A549 (cell line): ENCODE measurements around the gene ACBD6. TPM values are rescaled to one million over a fixed set of nuclear protein-coding genes. Genes with fewer than 3 reads are reported as not detected.

Source experiments
- ATAC-seq, 2 experiments: fragments of 200-7000 bp in 1 of 2; fragments of >200 bp in 1 of 2; cut with Nextera tagmentation in 1 of 2; cut with Tn5 transposase in 1 of 2; 3 replicates each; pipeline versions ENCODE4 v1.8.0 to v1.9.1; 2018 to 2020; ENCODE audit warnings: mild to moderate bottlenecking in 1 of 2, moderate library complexity in 1 of 2
- CTCF ChIA-PET: fragments of 300-600 bp; sonication (Branson Sonifier 250); formaldehyde crosslinking; extraction: SDS; loops from one replicate; lab custom pipeline; 2021; ENCODE audit warnings: antibody characterized with exemption, inconsistent platforms; lab: Yijun Ruan, JAX
- POLR2A ChIA-PET: fragments of 350-600 bp; formaldehyde crosslinking; extraction: SDS; loops from one replicate; lab custom pipeline; 2021; ENCODE audit warnings: antibody characterized with exemption, inconsistent platforms; lab: Yijun Ruan, JAX
- DNase-seq, 2 experiments: peaks; one replicate each; pipeline versions ENCODE4 v3.0.0 to v3.0.0-alpha.2; 2011 to 2016; ENCODE audit warnings: low read depth in 1 of 2, low spot score in 1 of 2
- FAIRE-seq: peaks from 2 replicates; lab custom pipeline; 2011; peaks lifted over from hg19 to GRCh38; lab: Jason Lieb, UNC
- H3K27ac ChIP-seq, 2 experiments: fragments of >200 bp; sonication (Bioruptor Twin); formaldehyde crosslinking; 3 replicates each; pipeline ENCODE4 v1.5.1; 2016 to 2017
- H3K4me1 ChIP-seq: fragments of >200 bp; sonication (Bioruptor Twin); formaldehyde crosslinking; 3 replicates; pipeline ENCODE4 v1.6.1; 2016
- H3K4me2 ChIP-seq: fragments of >200 bp; sonication (Bioruptor Twin); formaldehyde crosslinking; 3 replicates; pipeline ENCODE4 v1.6.1; 2016
- H3K4me3 ChIP-seq: fragments of >200 bp; sonication (Bioruptor Twin); formaldehyde crosslinking; 3 replicates; pipeline ENCODE4 v1.5.1; 2016
- H3K9me3 ChIP-seq: fragments of >200 bp; sonication (Bioruptor Twin); formaldehyde crosslinking; 3 replicates; pipeline ENCODE4 v1.6.1; 2016
- BHLHE40 ChIP-seq: IDR thresholded peaks from 2 replicates; pipeline ENCODE4 v1.6.1; 2012; ENCODE audit warnings: low read depth, low read length, inconsistent platforms
- CHD4 ChIP-seq: fragments of 200-600 bp; sonication (generic); IDR thresholded peaks from 2 replicates; pipeline ENCODE4 v1.6.1; 2016; ENCODE audit warnings: antibody characterized with exemption, mild to moderate bottlenecking, borderline replicate concordance
- GATA3 ChIP-seq: IDR thresholded peaks from 2 replicates; pipeline ENCODE4 v1.6.1; 2012; ENCODE audit warnings: borderline replicate concordance
- HOXA7 ChIP-seq: fragments of 250-450 bp; sonication (Bioruptor Pico); IDR thresholded peaks from 2 replicates; pipeline ENCODE4 v1.5.0; 2020; ENCODE audit warnings: mild to moderate bottlenecking, moderate library complexity
- HOXB13 ChIP-seq: fragments of 250-450 bp; sonication (Bioruptor Pico); IDR thresholded peaks from 2 replicates; pipeline ENCODE4 v1.5.0; 2020; ENCODE audit warnings: low read depth, mild to moderate bottlenecking, moderate library complexity
- HOXB5 ChIP-seq: fragments of 250-450 bp; sonication (Bioruptor Pico); IDR thresholded peaks from 2 replicates; pipeline ENCODE4 v1.5.0; 2020; ENCODE audit warnings: mild to moderate bottlenecking, moderate library complexity
- MAZ ChIP-seq: fragments of 150-350 bp; IDR thresholded peaks from 2 replicates; pipeline ENCODE4 v1.6.1; 2014; ENCODE audit warnings: antibody characterized with exemption, low read depth, low read length, borderline replicate concordance
- MYC ChIP-seq: IDR thresholded peaks from 2 replicates; pipeline ENCODE4 v1.6.1; 2012; ENCODE audit warnings: mild to moderate bottlenecking, inconsistent platforms, low read length, improper control_type of control experiment, borderline replicate concordance
- NFE2L2 ChIP-seq: fragments of 150-350 bp; conservative IDR thresholded peaks from 2 replicates; pipeline ENCODE4 v1.6.1; 2014; ENCODE audit warnings: low read length
- NPAS2 ChIP-seq: fragments of 250-450 bp; sonication (Bioruptor Pico); IDR thresholded peaks from 2 replicates; pipeline ENCODE4 v1.8.0; 2022; ENCODE audit warnings: mild to moderate bottlenecking, moderate library complexity, borderline replicate concordance
- NR3C1 ChIP-seq: fragments of >200 bp; sonication (Bioruptor Twin); formaldehyde crosslinking; IDR thresholded peaks from 3 replicates; pipeline ENCODE4 v1.6.1; 2017
- POLR2A ChIP-seq: IDR thresholded peaks from 2 replicates; pipeline ENCODE4 v1.6.1; 2012; ENCODE audit warnings: mild to moderate bottlenecking, low read length
- RFX5 ChIP-seq: fragments of 450-650 bp; IDR thresholded peaks from 2 replicates; pipeline ENCODE4 v1.7.1; 2014; ENCODE audit warnings: antibody characterized with exemption, mild to moderate bottlenecking, moderate library complexity
- SMC3 ChIP-seq: fragments of >200 bp; sonication (Bioruptor Twin); formaldehyde crosslinking; IDR thresholded peaks from 3 replicates; pipeline ENCODE4 v1.6.1; 2018; ENCODE audit warnings: inconsistent platforms
- ZC3H11A ChIP-seq: fragments of 450-650 bp; IDR thresholded peaks from 2 replicates; pipeline ENCODE4 v1.6.1; 2014; ENCODE audit warnings: antibody characterized with exemption, mild to moderate bottlenecking
- ZSCAN20 ChIP-seq: fragments of 250-450 bp; sonication (Bioruptor Pico); IDR thresholded peaks from 2 replicates; pipeline ENCODE4 v1.8.0; 2022; ENCODE audit warnings: mild to moderate bottlenecking, moderate library complexity
- WGBS: methylation state at CpG from one replicate; pipeline ENCODE4 v1.1.6; 2017; ENCODE audit errors: missing lambda C conversion rate; 5-methylcytosine and 5-hydroxymethylcytosine counted together
- polyA plus RNA-seq, 4 experiments: library from polyadenylated mRNA; depleted of rRNA in 3 of 4; stranded (reverse); fragments of >200 nt; fragmentation: RNase III in 1 of 4; extraction: RNeasy Plus Mini Kit Qiagen cat#74134 plus additional on column Dnase treatment in 1 of 4; gene quantifications; 2 replicates in 3 of 4; 3 replicates in 1 of 4; pipeline ENCODE4 v1.2.3, GENCODE V29; 2011 to 2017
- TF ChIP-seq, protein P1 (sequence below): fragments of >200 bp; sonication (Bioruptor Twin); formaldehyde crosslinking; IDR thresholded peaks from 3 replicates; pipeline ENCODE4 v1.5.1; 2016
- TF ChIP-seq, protein P2 (sequence below): fragments of 200-600 bp; sonication (generic); IDR thresholded peaks from 2 replicates; pipeline ENCODE4 v1.6.1; 2016; ENCODE audit warnings: antibody characterized with exemption, mild to moderate bottlenecking, moderate library complexity
- TF ChIP-seq, protein P3 (sequence below): fragments of >200 bp; sonication (Bioruptor Twin); formaldehyde crosslinking; IDR thresholded peaks from 3 replicates; pipeline ENCODE4 v1.6.1; 2016
- TF ChIP-seq, protein P4 (sequence below): IDR thresholded peaks from 2 replicates; pipeline ENCODE4 v1.6.1; 2012; ENCODE audit warnings: low read depth, borderline replicate concordance
- TF ChIP-seq, protein P5 (sequence below): fragments of >200 bp; sonication (Bioruptor Twin); formaldehyde crosslinking; IDR thresholded peaks from 2 replicates; pipeline ENCODE4 v1.6.1; 2016
- TF ChIP-seq, protein P6 (sequence below): IDR thresholded peaks from 2 replicates; pipeline ENCODE4 v1.6.1; 2012

ACBD6 gene
- polyA plus RNA-seq, 2 of the 4 experiments (the other 2 are of a cell fraction) = 61.4 to 91.3 TPM

DNA sequence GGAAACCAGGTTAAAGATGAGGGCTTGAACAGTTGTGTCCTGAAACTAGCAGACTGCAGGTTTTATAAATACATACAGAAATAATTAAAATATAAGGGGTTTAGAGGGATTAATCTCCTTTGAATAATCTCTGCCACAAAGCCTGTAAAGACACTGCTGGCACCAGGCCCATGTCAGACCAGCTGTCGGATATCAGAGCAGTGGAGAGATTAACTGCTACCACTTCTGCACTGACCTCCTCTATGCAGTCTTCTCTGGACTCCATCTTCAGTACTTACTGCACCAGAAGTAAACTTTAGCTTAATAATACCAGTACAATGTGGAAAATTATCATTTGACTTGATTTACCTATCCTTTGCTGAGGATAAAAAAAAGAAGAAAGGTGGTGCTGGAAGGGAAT is 143.7 kb downstream of the ACBD6 start:
- WGBS = 89% methylated on average over 1 of the region's 1 CpG
- no peak for ATAC-seq
- peaks cover 9% of the 10 kb centered on the region for H3K4me1 ChIP-seq

DNA sequence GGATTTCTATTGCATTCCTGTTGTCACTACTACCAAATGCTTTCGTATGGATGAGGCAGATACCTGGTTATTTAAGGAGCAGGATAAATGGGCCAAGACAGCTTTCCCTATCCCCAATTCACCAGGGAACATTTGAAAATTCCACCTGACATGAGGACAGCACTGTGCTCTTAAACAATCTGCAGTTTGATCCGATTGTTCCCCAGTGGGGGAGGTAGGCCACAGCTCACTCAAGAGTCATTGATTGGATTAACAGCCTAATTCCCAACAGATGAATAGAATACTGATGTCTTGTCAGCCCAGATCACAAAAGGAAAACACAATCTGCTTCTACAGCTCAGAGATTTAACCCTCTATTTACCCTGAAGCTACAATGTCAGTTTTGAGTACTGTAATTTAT is 148.4 kb downstream of the ACBD6 start:
- Histone ChIP-seq H3K4me3 (no peak overlapping the region), H3K4me1 (no peaks in the 10 kb centered on the region), H3K27ac (no peak overlapping the region), H3K4me2 (no peak overlapping the region), H3K9me3 (no peaks in the 10 kb centered on the region)
- no peak for TF ChIP-seq HOXB13 (CRISPR knock-in tag)
- TF ChIP-seq ZC3H11A = no peak
- no peak for TF ChIP-seq NFE2L2
- TF ChIP-seq NPAS2 (CRISPR knock-in tag) = no peak
- TF ChIP-seq, protein P1, sequence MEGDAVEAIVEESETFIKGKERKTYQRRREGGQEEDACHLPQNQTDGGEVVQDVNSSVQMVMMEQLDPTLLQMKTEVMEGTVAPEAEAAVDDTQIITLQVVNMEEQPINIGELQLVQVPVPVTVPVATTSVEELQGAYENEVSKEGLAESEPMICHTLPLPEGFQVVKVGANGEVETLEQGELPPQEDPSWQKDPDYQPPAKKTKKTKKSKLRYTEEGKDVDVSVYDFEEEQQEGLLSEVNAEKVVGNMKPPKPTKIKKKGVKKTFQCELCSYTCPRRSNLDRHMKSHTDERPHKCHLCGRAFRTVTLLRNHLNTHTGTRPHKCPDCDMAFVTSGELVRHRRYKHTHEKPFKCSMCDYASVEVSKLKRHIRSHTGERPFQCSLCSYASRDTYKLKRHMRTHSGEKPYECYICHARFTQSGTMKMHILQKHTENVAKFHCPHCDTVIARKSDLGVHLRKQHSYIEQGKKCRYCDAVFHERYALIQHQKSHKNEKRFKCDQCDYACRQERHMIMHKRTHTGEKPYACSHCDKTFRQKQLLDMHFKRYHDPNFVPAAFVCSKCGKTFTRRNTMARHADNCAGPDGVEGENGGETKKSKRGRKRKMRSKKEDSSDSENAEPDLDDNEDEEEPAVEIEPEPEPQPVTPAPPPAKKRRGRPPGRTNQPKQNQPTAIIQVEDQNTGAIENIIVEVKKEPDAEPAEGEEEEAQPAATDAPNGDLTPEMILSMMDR = no peak
- TF ChIP-seq, protein P2, sequence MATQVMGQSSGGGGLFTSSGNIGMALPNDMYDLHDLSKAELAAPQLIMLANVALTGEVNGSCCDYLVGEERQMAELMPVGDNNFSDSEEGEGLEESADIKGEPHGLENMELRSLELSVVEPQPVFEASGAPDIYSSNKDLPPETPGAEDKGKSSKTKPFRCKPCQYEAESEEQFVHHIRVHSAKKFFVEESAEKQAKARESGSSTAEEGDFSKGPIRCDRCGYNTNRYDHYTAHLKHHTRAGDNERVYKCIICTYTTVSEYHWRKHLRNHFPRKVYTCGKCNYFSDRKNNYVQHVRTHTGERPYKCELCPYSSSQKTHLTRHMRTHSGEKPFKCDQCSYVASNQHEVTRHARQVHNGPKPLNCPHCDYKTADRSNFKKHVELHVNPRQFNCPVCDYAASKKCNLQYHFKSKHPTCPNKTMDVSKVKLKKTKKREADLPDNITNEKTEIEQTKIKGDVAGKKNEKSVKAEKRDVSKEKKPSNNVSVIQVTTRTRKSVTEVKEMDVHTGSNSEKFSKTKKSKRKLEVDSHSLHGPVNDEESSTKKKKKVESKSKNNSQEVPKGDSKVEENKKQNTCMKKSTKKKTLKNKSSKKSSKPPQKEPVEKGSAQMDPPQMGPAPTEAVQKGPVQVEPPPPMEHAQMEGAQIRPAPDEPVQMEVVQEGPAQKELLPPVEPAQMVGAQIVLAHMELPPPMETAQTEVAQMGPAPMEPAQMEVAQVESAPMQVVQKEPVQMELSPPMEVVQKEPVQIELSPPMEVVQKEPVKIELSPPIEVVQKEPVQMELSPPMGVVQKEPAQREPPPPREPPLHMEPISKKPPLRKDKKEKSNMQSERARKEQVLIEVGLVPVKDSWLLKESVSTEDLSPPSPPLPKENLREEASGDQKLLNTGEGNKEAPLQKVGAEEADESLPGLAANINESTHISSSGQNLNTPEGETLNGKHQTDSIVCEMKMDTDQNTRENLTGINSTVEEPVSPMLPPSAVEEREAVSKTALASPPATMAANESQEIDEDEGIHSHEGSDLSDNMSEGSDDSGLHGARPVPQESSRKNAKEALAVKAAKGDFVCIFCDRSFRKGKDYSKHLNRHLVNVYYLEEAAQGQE = no peak
- no peak for TF ChIP-seq RFX5
- no peak for TF ChIP-seq GATA3
- no peak for TF ChIP-seq MAZ
- TF ChIP-seq, protein P3, sequence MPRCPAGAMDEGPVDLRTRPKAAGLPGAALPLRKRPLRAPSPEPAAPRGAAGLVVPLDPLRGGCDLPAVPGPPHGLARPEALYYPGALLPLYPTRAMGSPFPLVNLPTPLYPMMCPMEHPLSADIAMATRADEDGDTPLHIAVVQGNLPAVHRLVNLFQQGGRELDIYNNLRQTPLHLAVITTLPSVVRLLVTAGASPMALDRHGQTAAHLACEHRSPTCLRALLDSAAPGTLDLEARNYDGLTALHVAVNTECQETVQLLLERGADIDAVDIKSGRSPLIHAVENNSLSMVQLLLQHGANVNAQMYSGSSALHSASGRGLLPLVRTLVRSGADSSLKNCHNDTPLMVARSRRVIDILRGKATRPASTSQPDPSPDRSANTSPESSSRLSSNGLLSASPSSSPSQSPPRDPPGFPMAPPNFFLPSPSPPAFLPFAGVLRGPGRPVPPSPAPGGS = no peak
- TF ChIP-seq POLR2A = no peak
- TF ChIP-seq, protein P4, sequence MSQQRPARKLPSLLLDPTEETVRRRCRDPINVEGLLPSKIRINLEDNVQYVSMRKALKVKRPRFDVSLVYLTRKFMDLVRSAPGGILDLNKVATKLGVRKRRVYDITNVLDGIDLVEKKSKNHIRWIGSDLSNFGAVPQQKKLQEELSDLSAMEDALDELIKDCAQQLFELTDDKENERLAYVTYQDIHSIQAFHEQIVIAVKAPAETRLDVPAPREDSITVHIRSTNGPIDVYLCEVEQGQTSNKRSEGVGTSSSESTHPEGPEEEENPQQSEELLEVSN = no peak
- no peak for TF ChIP-seq SMC3
- TF ChIP-seq, protein P5, sequence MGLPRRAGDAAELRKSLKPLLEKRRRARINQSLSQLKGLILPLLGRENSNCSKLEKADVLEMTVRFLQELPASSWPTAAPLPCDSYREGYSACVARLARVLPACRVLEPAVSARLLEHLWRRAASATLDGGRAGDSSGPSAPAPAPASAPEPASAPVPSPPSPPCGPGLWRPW = no peak
- no peak for TF ChIP-seq NR3C1
- CTCF ChIA-PET = no interaction called here
- ATAC-seq (no peak), DNase-seq (no peak), FAIRE-seq (no peak)
- POLR2A ChIA-PET = no interaction called here
- 90% methylated on average over 2 of the region's 2 CpGs for WGBS

More for the DNA sequence above, 143.7 kb downstream of the ACBD6 start:
- POLR2A ChIA-PET = no interaction called here
- DNase-seq = no peak
- H3K4me3 ChIP-seq = no peak overlapping the region
- CTCF ChIA-PET = no interaction called here
- no peak for TF ChIP-seq ZC3H11A
- TF ChIP-seq, protein P6, sequence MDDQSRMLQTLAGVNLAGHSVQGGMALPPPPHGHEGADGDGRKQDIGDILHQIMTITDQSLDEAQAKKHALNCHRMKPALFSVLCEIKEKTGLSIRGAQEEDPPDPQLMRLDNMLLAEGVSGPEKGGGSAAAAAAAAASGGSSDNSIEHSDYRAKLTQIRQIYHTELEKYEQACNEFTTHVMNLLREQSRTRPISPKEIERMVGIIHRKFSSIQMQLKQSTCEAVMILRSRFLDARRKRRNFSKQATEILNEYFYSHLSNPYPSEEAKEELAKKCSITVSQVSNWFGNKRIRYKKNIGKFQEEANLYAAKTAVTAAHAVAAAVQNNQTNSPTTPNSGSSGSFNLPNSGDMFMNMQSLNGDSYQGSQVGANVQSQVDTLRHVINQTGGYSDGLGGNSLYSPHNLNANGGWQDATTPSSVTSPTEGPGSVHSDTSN = no peak
- no peak for TF ChIP-seq HOXA7
- no peak for TF ChIP-seq ZSCAN20 (CRISPR knock-in tag)
- TF ChIP-seq MAZ = no peak
- TF ChIP-seq BHLHE40 = no peak
- TF ChIP-seq HOXB5 (CRISPR knock-in tag) = no peak
- TF ChIP-seq SMC3 = no peak
- TF ChIP-seq, protein P1 = no peak
- TF ChIP-seq CHD4 = no peak
- TF ChIP-seq MYC = no peak
- H3K27ac ChIP-seq = no peak overlapping the region
- no peak overlapping the region for H3K4me2 ChIP-seq
- FAIRE-seq = no peak
- no peaks in the 10 kb centered on the region for H3K9me3 ChIP-seq
